Activated CD4-positive, alpha-beta T cell treated with anti-CD3 and anti-CD28 coated beads, Interleukin-2, amount 10 ng/mL, durations not matched to agents 24 days and 14 days (primary cell): ENCODE measurements around the gene BSCL2. TPM values are rescaled to one million over a fixed set of nuclear protein-coding genes. Genes with fewer than 3 reads are reported as not detected.
A peak's percentile ranks its signal among the peaks of the same experiment; 100 is the strongest.
"Not testable (repeated sequence)": the region's sequence is repeated elsewhere in the genome, so short reads cannot be mapped to it uniquely, and the experiment has no call there.

Experiments
- DNase-seq: peaks from one replicate; pipeline ENCODE4 v3.0.0; 2022
- H3K27ac Mint-ChIP-seq: one replicate; pipeline ENCODE4 v1.8.0; 2022; ENCODE audit warnings: mild to moderate bottlenecking, mixed read lengths
- H3K27me3 Mint-ChIP-seq: one replicate; pipeline ENCODE4 v1.8.0; 2022; ENCODE audit warnings: mixed read lengths
- H3K36me3 Mint-ChIP-seq: one replicate; pipeline ENCODE4 v1.8.0; 2022; ENCODE audit warnings: low read depth, mild to moderate bottlenecking, mixed read lengths
- H3K4me1 Mint-ChIP-seq: one replicate; pipeline ENCODE4 v1.8.0; 2021; ENCODE audit warnings: mixed read lengths
- H3K4me3 Mint-ChIP-seq: one replicate; pipeline ENCODE4 v1.8.0; 2022; ENCODE audit warnings: mild to moderate bottlenecking, moderate library complexity, mixed read lengths
- H3K9me3 Mint-ChIP-seq: one replicate; pipeline ENCODE4 v1.8.0; 2021; ENCODE audit warnings: mixed read lengths
- intact Hi-C: fragments of 100-400 bp; cut with micrococcal nuclease; formaldehyde crosslinking; loops from one replicate; pipeline ENCODE4 v1.15.1; 2023
- total RNA-seq: library from RNA; stranded (reverse); gene quantifications from 2 replicates; pipeline ENCODE4 v1.2.3, GENCODE V29; 2022

Gene BSCL2
- total RNA-seq, 1 donor from 2014 or later, result 32.4 TPM

GRCh38 chr11:62712276-62712812 is 5.1 kb upstream of the BSCL2 start:
- no peaks in the 10 kb centered on the region for H3K9me3 Mint-ChIP-seq

GRCh38 chr11:62710001-62710345 is 2.7 kb upstream of the BSCL2 start:
- no peaks in the 10 kb centered on the region for H3K9me3 Mint-ChIP-seq
- intact Hi-C loops, result no loop called here
- H3K27ac Mint-ChIP-seq, result peak overlapping the region; percentile 95
- H3K27me3 Mint-ChIP-seq, result no peaks in the 10 kb centered on the region
- H3K4me3 Mint-ChIP-seq, result peak overlapping the region; percentile 91
- peaks cover 58% of the 10 kb centered on the region for H3K4me1 Mint-ChIP-seq
- H3K36me3 Mint-ChIP-seq, result peaks cover 56% of the 10 kb centered on the region
- peak; percentile 83 for DNase-seq

More at GRCh38 chr11:62712276-62712812, 5.1 kb upstream of the BSCL2 start:
- peaks cover 61% of the 10 kb centered on the region for H3K4me1 Mint-ChIP-seq
- intact Hi-C loops, result no loop called here
- no peaks in the 10 kb centered on the region for H3K27me3 Mint-ChIP-seq
- H3K36me3 Mint-ChIP-seq, result peaks cover 74% of the 10 kb centered on the region
- peak overlapping the region; percentile 92 for H3K27ac Mint-ChIP-seq
- DNase-seq, result peak; percentile 65
- peak overlapping the region; percentile 75 for H3K4me3 Mint-ChIP-seq

DNA sequence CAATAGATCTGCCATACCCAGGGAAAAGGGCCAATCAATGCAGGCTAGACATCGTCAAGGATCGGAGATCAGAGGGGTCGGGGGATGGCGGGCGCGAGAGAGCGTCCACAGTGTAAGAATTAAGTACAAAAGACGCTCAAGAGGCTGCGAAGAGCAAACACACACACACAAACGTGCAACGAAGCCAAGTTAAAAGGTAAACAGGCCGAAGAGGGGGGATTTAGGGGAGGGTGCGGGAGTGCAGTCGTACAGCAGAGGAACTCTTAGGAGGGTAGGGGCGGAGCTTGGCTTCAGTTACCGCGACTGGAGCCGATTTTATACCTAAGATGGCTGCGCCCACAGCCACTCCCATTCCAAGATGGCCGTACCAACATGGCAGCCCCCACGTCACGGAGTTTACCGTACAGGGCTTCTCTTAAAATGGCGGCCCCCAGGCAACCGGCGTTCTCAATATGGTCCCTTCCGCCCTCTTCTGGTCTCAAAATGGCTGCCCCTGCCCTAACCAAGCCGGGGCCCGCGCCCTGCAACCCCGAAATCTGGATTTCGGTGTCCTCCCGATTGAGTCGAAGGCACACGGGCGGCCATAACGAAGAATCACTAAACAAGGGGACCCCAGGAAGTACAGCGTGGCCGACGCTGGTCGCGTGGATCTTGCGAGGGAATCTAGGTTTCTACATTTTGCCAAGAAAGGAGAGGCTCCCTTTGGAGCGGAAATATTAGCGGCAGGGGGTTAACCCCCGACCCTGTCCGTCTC is 2.2 kb upstream of the BSCL2 start:
- Mint-ChIP-seq H3K27me3 (no peaks in the 10 kb centered on the region), H3K27ac (peak overlapping the region; percentile 95), H3K4me1 (peaks cover 54% of the 10 kb centered on the region), H3K4me3 (peak overlapping the region; percentile 91), H3K36me3 (peaks cover 53% of the 10 kb centered on the region), H3K9me3 (no peaks in the 10 kb centered on the region)
- intact Hi-C loops, result loop anchor here (1.0 to 5.0 kb wide), 9 partner anchors 18 to 118 kb away; partner anchors contain the start of genes EML3, GANAB, HNRNPUL2 and LBHD1
- peak; percentile 98 for DNase-seq

DNA sequence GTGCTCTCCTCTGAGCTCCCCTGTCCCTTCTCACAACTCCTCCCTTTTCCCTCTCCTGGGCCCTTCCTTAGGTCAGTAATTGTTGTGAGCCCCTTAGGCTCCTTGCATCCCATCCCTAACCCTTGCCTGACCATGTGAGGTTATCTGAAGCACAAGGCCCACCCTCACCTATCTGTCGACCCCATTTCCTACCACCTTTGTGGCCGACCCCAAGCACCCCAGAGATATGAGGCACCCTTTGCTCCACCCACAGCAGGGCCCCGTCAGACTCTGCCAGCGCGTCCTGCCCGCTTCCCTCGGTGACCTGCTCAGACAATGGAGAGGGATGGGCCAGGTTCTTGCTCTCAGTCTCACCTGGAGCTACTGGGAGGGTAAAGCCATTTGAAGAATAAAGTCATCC is 1.6 kb upstream of the BSCL2 start:
- H3K9me3 Mint-ChIP-seq, result no peaks in the 10 kb centered on the region
- intact Hi-C loops, result loop anchor here (1.0 to 5.0 kb wide), 9 partner anchors 19 to 117 kb away; partner anchors contain the start of genes EML3, GANAB, HNRNPUL2 and LBHD1
- H3K4me3 Mint-ChIP-seq, result peak overlapping the region; percentile 91
- no peaks in the 10 kb centered on the region for H3K27me3 Mint-ChIP-seq
- H3K36me3 Mint-ChIP-seq, result peaks cover 47% of the 10 kb centered on the region
- peak overlapping the region; percentile 95 for H3K27ac Mint-ChIP-seq
- peak; percentile 85 for DNase-seq
- peaks cover 50% of the 10 kb centered on the region for H3K4me1 Mint-ChIP-seq

DNA sequence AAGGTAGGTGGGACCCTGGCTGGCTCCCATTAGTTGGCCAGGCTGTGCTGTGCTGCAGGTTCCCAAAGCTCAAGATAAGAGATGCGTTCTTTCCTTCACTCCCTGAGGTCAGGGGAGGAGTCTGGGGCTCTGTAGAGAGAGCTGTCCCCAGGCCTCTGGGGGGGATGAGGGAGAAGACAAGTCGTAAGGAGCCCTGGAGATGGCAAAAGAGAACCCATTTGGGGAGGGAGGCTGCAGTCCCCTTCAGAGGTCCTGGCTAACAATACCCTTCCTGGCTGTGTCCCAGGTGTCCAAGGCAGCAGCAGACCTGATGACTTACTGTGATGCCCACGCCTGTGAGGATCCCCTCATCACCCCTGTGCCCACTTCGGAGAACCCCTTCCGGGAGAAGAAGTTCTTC is 1.2 kb upstream of the BSCL2 start:
- H3K27ac Mint-ChIP-seq, result peak overlapping the region; percentile 95
- H3K4me3 Mint-ChIP-seq, result peak overlapping the region; percentile 91
- H3K36me3 Mint-ChIP-seq, result peaks cover 43% of the 10 kb centered on the region
- H3K9me3 Mint-ChIP-seq, result no peaks in the 10 kb centered on the region
- intact Hi-C loops, result loop anchor here (2.0 to 5.0 kb wide), 4 partner anchors 36 to 96 kb away; partner anchors contain the start of genes EML3, LBHD1, ROM1 and TAF6L
- DNase-seq, result no peak
- H3K27me3 Mint-ChIP-seq, result no peaks in the 10 kb centered on the region
- H3K4me1 Mint-ChIP-seq, result peaks cover 46% of the 10 kb centered on the region

GRCh38 chr11:62706850-62707247 is 375 bp downstream of the BSCL2 start:
- DNase-seq, result no peak
- H3K27ac Mint-ChIP-seq, result peak overlapping the region; percentile 71
- H3K27me3 Mint-ChIP-seq, result no peaks in the 10 kb centered on the region
- intact Hi-C loops, result loop anchor here (5.0 kb wide), 2 partner anchors 65 to 95 kb away; partner anchors contain the start of genes EML3, ROM1 and TAF6L
- H3K36me3 Mint-ChIP-seq, result peaks cover 37% of the 10 kb centered on the region
- peak overlapping the region; percentile 96 for H3K4me3 Mint-ChIP-seq
- H3K9me3 Mint-ChIP-seq, result no peaks in the 10 kb centered on the region
- H3K4me1 Mint-ChIP-seq, result peaks cover 33% of the 10 kb centered on the region

DNA sequence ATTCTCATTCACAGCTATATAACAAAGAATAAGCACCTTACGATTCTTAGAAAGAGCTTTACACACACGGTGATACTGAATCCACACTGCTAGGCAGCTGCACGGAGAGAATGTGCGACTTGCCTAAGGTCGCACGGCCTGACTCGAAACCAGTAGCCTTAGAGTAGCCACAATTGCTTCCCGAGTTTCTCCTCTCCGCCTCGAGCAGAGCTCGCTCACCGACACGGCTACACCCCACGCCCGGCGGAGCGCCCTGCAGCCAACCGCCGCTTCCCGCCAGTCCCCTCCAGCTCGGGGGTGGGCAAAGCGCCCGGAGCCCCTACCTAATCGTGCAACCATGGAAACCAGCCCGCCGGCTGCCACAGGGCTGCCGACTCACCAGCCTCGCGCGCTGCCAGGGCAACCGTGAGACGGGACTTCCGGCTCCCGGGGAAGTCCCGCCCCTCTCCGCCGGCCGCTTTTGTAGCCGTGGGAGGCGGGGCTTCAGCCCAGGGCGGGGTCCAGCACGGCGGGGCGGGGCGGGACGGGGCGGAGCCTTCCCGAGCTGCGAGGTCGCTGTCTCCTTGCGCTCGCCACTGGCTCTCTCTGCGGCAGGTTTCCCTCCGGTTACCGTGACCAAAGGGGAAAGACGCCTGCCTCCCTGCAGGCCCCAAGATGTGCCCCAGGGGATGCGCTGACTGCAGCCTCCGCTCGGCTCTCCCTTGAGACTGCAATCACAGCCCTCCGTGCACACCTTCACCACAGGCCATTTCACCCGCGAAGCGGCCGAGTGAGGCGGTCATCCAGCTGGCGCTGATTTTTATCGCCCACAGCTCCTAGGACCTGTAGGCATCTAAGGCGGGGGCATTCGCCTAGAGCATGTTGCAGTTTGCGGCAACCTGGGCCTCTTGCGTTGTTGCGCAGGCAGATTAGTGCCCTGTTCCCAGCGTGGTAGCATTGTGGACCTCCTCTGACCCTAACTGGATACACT is 1.1 kb downstream of the BSCL2 start:
- intact Hi-C loops, result loop anchor here (5.0 kb wide), 2 partner anchors 66 to 94 kb away; partner anchors contain the start of genes EML3, ROM1 and TAF6L
- no peaks in the 10 kb centered on the region for H3K9me3 Mint-ChIP-seq
- peak overlapping the region; percentile 96 for H3K4me3 Mint-ChIP-seq
- peak overlapping the region; percentile 89 for H3K27ac Mint-ChIP-seq
- DNase-seq, result peak; percentile 97
- peaks cover 35% of the 10 kb centered on the region for H3K36me3 Mint-ChIP-seq
- H3K27me3 Mint-ChIP-seq, result no peaks in the 10 kb centered on the region
- H3K4me1 Mint-ChIP-seq, result peaks cover 33% of the 10 kb centered on the region

DNA sequence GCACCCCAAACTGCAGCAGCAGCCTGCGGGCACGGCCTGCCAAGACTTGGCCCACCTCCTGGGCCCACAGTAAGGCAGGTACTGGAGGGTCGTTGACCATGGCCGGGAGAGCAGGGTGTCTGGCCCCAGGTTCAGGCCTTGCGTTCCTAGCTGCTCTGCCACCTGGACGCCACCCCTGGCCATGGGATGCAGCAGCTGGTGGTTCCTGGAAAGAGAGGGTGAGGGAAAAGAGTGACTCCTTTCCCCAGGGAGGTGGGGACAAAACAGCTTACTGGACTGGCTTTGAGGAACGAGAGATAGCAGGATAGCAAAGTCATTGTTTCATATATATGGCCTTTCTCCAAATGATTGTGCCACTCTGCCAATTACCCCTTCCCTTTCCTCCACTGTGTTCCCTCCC is 1.8 kb downstream of the BSCL2 start:
- peak overlapping the region; percentile 96 for H3K4me3 Mint-ChIP-seq
- peaks cover 33% of the 10 kb centered on the region for H3K4me1 Mint-ChIP-seq
- H3K27ac Mint-ChIP-seq, result peak overlapping the region; percentile 89
- H3K36me3 Mint-ChIP-seq, result peaks cover 33% of the 10 kb centered on the region
- no peaks in the 10 kb centered on the region for H3K27me3 Mint-ChIP-seq
- no peak for DNase-seq
- intact Hi-C loops, result loop anchor here (5.0 kb wide), 2 partner anchors 67 to 93 kb away; partner anchors contain the start of genes EML3, ROM1 and TAF6L
- no peaks in the 10 kb centered on the region for H3K9me3 Mint-ChIP-seq

DNA sequence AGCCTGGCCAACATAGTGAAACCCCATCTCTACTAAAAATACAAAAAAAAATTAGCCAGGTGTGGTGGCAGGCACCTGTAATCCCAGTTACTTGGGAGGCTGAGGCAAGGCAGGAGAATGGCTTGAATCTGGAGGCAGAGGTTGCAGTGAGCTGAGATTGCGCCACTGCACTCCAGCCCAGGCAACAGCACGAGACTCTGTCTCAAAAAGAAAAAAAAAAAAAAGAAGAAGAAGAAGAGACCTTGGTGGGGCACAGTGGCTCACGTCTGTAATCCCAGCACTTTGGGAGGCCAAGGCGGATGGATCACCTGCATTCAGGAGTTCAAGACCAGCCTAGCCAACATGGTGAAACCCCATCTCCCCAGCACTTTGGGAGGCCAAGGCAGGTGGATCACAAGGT is 3.3 kb downstream of the BSCL2 start:
- H3K27me3 Mint-ChIP-seq, DNase-seq, H3K27ac Mint-ChIP-seq, H3K4me3 Mint-ChIP-seq, H3K9me3 Mint-ChIP-seq, intact Hi-C loops: not testable (repeated sequence)
- Mint-ChIP-seq H3K4me1 (peaks cover 27% of the 10 kb centered on the region), H3K36me3 (peaks cover 20% of the 10 kb centered on the region)

GRCh38 chr11:62702246-62702645 is 5.0 kb downstream of the BSCL2 start:
- Mint-ChIP-seq H3K36me3 (peaks cover 20% of the 10 kb centered on the region), H3K4me3 (no peak overlapping the region)
- no peak for DNase-seq

GRCh38 chr11:62694455-62695167 is 12.6 kb downstream of the BSCL2 start:
- peak; percentile 93 for DNase-seq
- Mint-ChIP-seq H3K9me3 (no peaks in the 10 kb centered on the region), H3K27ac (peak overlapping the region; percentile 68), H3K4me3 (no peak overlapping the region), H3K27me3 (no peaks in the 10 kb centered on the region), H3K4me1 (peaks cover 7% of the 10 kb centered on the region), H3K36me3 (peaks cover 26% of the 10 kb centered on the region)
- intact Hi-C loops, result loop anchor here (5.0 kb wide), 2 partner anchors 102 to 302 kb away; partner anchors contain the start of gene TUT1

More at GRCh38 chr11:62702246-62702645, 5.0 kb downstream of the BSCL2 start:
- Mint-ChIP-seq H3K4me1 (peaks cover 14% of the 10 kb centered on the region), H3K27ac (no peak overlapping the region), H3K9me3 (no peaks in the 10 kb centered on the region), H3K27me3 (no peaks in the 10 kb centered on the region)
- intact Hi-C loops, result no loop called here

DNA sequence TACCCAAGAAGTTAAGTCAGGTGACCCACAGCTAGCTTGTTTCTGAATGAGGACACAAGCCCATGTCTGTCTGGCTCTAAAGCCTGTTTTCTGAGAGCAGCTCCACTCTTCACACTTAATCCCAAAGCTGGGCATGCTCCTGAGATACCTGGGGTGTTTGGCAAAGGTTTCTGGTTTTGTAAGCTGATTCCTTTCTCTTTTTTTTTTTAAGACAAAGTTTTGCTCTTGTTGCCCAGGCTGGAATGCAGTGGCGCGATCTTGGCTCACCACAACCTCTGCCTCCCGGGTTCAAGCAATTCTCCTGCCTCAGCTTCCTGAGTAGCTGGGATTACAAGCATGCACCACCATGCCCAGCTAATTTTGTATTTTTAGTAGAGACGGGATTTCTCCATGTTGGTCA is 13.6 kb downstream of the BSCL2 start:
- H3K4me3 Mint-ChIP-seq, DNase-seq, H3K4me1 Mint-ChIP-seq, H3K27me3 Mint-ChIP-seq, H3K9me3 Mint-ChIP-seq, H3K27ac Mint-ChIP-seq: not testable (repeated sequence)
- intact Hi-C loops, result loop anchor here (5.0 kb wide), 2 partner anchors 101 to 301 kb away; partner anchors contain the start of gene TUT1
- H3K36me3 Mint-ChIP-seq, result peaks cover 30% of the 10 kb centered on the region
